H9 (cell line): ENCODE measurements around the gene BPIFB6. TPM values are rescaled to one million over a fixed set of nuclear protein-coding genes. Genes with fewer than 3 reads are reported as not detected.

Experiments used
- DNase-seq: peaks from one replicate; pipeline ENCODE4 v3.0.0-alpha.2; 2017
- H2AFZ ChIP-seq: one replicate; pipeline ENCODE4 v1.6.1; 2013; ENCODE audit warnings: mild to moderate bottlenecking, low read length, control low read depth, moderate library complexity
- H2AK5ac ChIP-seq: 2 replicates; pipeline ENCODE4 v1.6.1; 2013; ENCODE audit warnings: low read length, control low read depth, mixed read lengths; ENCODE audit not compliant: insufficient read length
- H2BK120ac ChIP-seq: one replicate; pipeline ENCODE4 v1.6.1; 2013; ENCODE audit warnings: low read depth, mild to moderate bottlenecking, low read length, control low read depth, inconsistent platforms; ENCODE audit not compliant: poor library complexity, severe bottlenecking
- H2BK12ac ChIP-seq: 2 replicates; pipeline ENCODE4 v1.6.1; 2013; ENCODE audit warnings: low read length, control low read depth, mixed read lengths, low read depth; ENCODE audit not compliant: insufficient read length
- H2BK15ac ChIP-seq: 2 replicates; pipeline ENCODE4 v1.6.1; 2013; ENCODE audit warnings: low read depth, low read length, control low read depth
- H2BK20ac ChIP-seq: one replicate; pipeline ENCODE4 v1.6.1; 2013; ENCODE audit warnings: low read depth, mild to moderate bottlenecking, low read length, control low read depth, inconsistent platforms; ENCODE audit not compliant: poor library complexity, severe bottlenecking
- H2BK5ac ChIP-seq: 2 replicates; pipeline ENCODE4 v1.6.1; 2013; ENCODE audit warnings: low read length, control low read depth, mixed read lengths; ENCODE audit not compliant: insufficient read length
- H3K14ac ChIP-seq: 2 replicates; pipeline ENCODE4 v1.6.1; 2013; ENCODE audit warnings: low read length, control low read depth; ENCODE audit not compliant: insufficient read depth
- H3K18ac ChIP-seq: 2 replicates; pipeline ENCODE4 v1.6.1; 2013; ENCODE audit warnings: low read depth, mild to moderate bottlenecking, mixed read lengths, low read length, control low read depth; ENCODE audit not compliant: insufficient read length
- H3K23ac ChIP-seq: 2 replicates; pipeline ENCODE4 v1.6.1; 2013; ENCODE audit warnings: low read length, control low read depth, mixed read lengths, low read depth; ENCODE audit not compliant: insufficient read length
- H3K23me2 ChIP-seq: 2 replicates; pipeline ENCODE4 v1.6.1; 2013; ENCODE audit warnings: low read depth, mild to moderate bottlenecking, mixed read lengths, low read length, control low read depth; ENCODE audit not compliant: insufficient read length, poor library complexity, severe bottlenecking
- H3K27ac ChIP-seq: 2 replicates; pipeline ENCODE4 v1.5.1; 2013; ENCODE audit warnings: low read length, control low read depth, mixed read lengths, low read depth; ENCODE audit not compliant: insufficient read length
- H3K27me3 ChIP-seq: 2 replicates; pipeline ENCODE4 v1.6.1; 2013; ENCODE audit warnings: low read length, control low read depth, inconsistent platforms; ENCODE audit not compliant: insufficient read depth
- H3K4ac ChIP-seq: 2 replicates; pipeline ENCODE4 v1.6.1; 2013; ENCODE audit warnings: low read depth, mild to moderate bottlenecking, control low read depth, inconsistent platforms, low read length, moderate library complexity
- H3K4me1 ChIP-seq: 2 replicates; pipeline ENCODE4 v1.6.1; 2013; ENCODE audit warnings: low read length, control low read depth, inconsistent platforms; ENCODE audit not compliant: insufficient read depth
- H3K4me2 ChIP-seq: 2 replicates; pipeline ENCODE4 v1.6.1; 2013; ENCODE audit warnings: low read length, control low read depth, mixed read lengths; ENCODE audit not compliant: insufficient read length, insufficient read depth
- H3K56ac ChIP-seq: 2 replicates; pipeline ENCODE4 v1.6.1; 2013; ENCODE audit warnings: low read depth, mild to moderate bottlenecking, mixed read lengths, low read length, control low read depth; ENCODE audit not compliant: insufficient read length
- H3K79me1 ChIP-seq: 2 replicates; pipeline ENCODE4 v1.6.1; 2013; ENCODE audit warnings: low read depth, mild to moderate bottlenecking, moderate library complexity, low read length, control low read depth, inconsistent platforms; ENCODE audit not compliant: insufficient read depth, poor library complexity, severe bottlenecking
- H3K79me2 ChIP-seq: 2 replicates; pipeline ENCODE4 v1.6.1; 2013; ENCODE audit warnings: low read length, control low read depth, inconsistent platforms; ENCODE audit not compliant: insufficient read depth
- H3K9ac ChIP-seq: 2 replicates; pipeline ENCODE4 v1.6.1; 2013; ENCODE audit warnings: low read length, control low read depth, mixed read lengths; ENCODE audit not compliant: insufficient read length; ENCODE audit errors: extremely low read depth
- H3K9me3 ChIP-seq: one replicate; pipeline ENCODE4 v1.6.1; 2013; ENCODE audit warnings: low read depth, low read length, inconsistent platforms; ENCODE audit not compliant: control insufficient read depth
- H3T11ph ChIP-seq: one replicate; pipeline ENCODE4 v1.6.1; 2013; ENCODE audit warnings: mild to moderate bottlenecking, low read length, control low read depth, inconsistent platforms
- H4K20me1 ChIP-seq: one replicate; pipeline ENCODE4 v1.6.1; 2013; ENCODE audit not compliant: control insufficient read depth, insufficient read length, insufficient read depth
- H4K5ac ChIP-seq: 2 replicates; pipeline ENCODE4 v1.6.1; 2013; ENCODE audit warnings: low read depth, mild to moderate bottlenecking, mixed read lengths, low read length, control low read depth; ENCODE audit not compliant: insufficient read length
- H4K8ac ChIP-seq: replicated peaks from 2 replicates; pipeline ENCODE4 v1.6.1; 2013; ENCODE audit warnings: low read length, control low read depth, mixed read lengths, low read depth; ENCODE audit not compliant: insufficient read length
- H4K91ac ChIP-seq: 2 replicates; pipeline ENCODE4 v1.6.1; 2013; ENCODE audit warnings: low read depth, mild to moderate bottlenecking, moderate library complexity, mixed read lengths, low read length, control low read depth; ENCODE audit not compliant: insufficient read length
- H3K27ac Mint-ChIP-seq, 3 experiments: 2 replicates in 2 of 3; 3 replicates in 1 of 3; pipeline ENCODE4 v1.8.0; 2020 to 2021; ENCODE audit warnings: mixed read lengths in 3 of 3, mild to moderate bottlenecking in 1 of 3, moderate library complexity in 1 of 3
- H3K27me3 Mint-ChIP-seq: 2 replicates; pipeline ENCODE4 v1.8.0; 2021; ENCODE audit warnings: low read depth, mild to moderate bottlenecking, moderate library complexity, mixed read lengths
- H3K36me3 Mint-ChIP-seq, 3 experiments: 2 replicates in 2 of 3; 3 replicates in 1 of 3; pipeline ENCODE4 v1.8.0; 2020 to 2021; ENCODE audit warnings: low read depth in 3 of 3, mixed read lengths in 3 of 3; ENCODE audit not compliant: insufficient read depth in 1 of 3
- H3K4me1 Mint-ChIP-seq, 2 experiments: 2 replicates each; pipeline ENCODE4 v1.8.0; 2020; ENCODE audit warnings: mixed read lengths in 2 of 2
- H3K4me3 Mint-ChIP-seq, 2 experiments: 2 replicates in 1 of 2; 3 replicates in 1 of 2; pipeline ENCODE4 v1.8.0; 2020 to 2021; ENCODE audit warnings: mild to moderate bottlenecking in 2 of 2, mixed read lengths in 2 of 2, moderate library complexity in 1 of 2
- H3K9me3 Mint-ChIP-seq, 2 experiments: 2 replicates in 1 of 2; 3 replicates in 1 of 2; pipeline ENCODE4 v1.8.0; 2020; ENCODE audit warnings: mild to moderate bottlenecking in 2 of 2, mixed read lengths in 2 of 2, moderate library complexity in 1 of 2
- CTCF ChIP-seq: fragments of 200-600 bp; sonication (generic); conservative IDR thresholded peaks from 3 replicates; pipeline ENCODE4 v1.8.0; 2021; ENCODE audit warnings: antibody characterized with exemption, mild to moderate bottlenecking
- WGBS: extraction: QIAGEN DNeasy Blood & Tissue Kit; methylation state at CpG from one replicate; pipeline ENCODE4 v1.1.7; 2013; ENCODE audit warnings: missing lambda C conversion rate, low lambda C conversion rate, mixed read lengths; ENCODE audit not compliant: insufficient read length; ENCODE audit errors: extremely low coverage; 5-methylcytosine and 5-hydroxymethylcytosine counted together
- total RNA-seq: library from RNA; stranded (reverse); gene quantifications from 2 replicates; pipeline ENCODE4 v1.2.1, GENCODE V29; 2021

BPIFB6 gene
- total RNA-seq, 1 experiment from 2014 or later, result not detected

GRCh38 chr20:33070111-33071053 lies 38.9 kb downstream of the BPIFB6 start:
- Histone ChIP-seq H3K4ac (no peak overlapping the region), H4K5ac (no peak overlapping the region), H3K23ac (no peak overlapping the region), H2BK12ac (no peak overlapping the region), H3K4me2 (no peak overlapping the region), H3K27me3 (no peaks in the 10 kb centered on the region), H2BK120ac (no peak overlapping the region), H2AK5ac (no peak overlapping the region), H3K18ac (no peak overlapping the region), H2AFZ (no peak overlapping the region), H4K91ac (no peak overlapping the region), H3K79me1 (no peaks in the 10 kb centered on the region), H3K23me2 (no peaks in the 10 kb centered on the region), H3K14ac (no peak overlapping the region), H4K8ac (no peak overlapping the region), H3K9ac (no peak overlapping the region), H2BK20ac (no peak overlapping the region), H2BK5ac (no peak overlapping the region), H3K56ac (no peak overlapping the region), H2BK15ac (no peak overlapping the region), H3K4me1 (no peaks in the 10 kb centered on the region), H3K79me2 (no peaks in the 10 kb centered on the region), H3K9me3 (no peaks in the 10 kb centered on the region), H4K20me1 (peaks cover 2% of the 10 kb centered on the region), H3T11ph (no peak overlapping the region), H3K27ac (no peak overlapping the region)
- no peak for DNase-seq
- Mint-ChIP-seq H3K4me3 (no peak overlapping the region), H3K27me3 (peaks cover 10% of the 10 kb centered on the region), H3K36me3 (no peaks in the 10 kb centered on the region), H3K27ac (no peak overlapping the region), H3K4me1 (no peaks in the 10 kb centered on the region), H3K9me3 (no peaks in the 10 kb centered on the region; a peak in 1 of 5 replicates)
- WGBS, result no CpG with 5 or more reads among the region's 19 CpGs
- no peak for TF ChIP-seq CTCF
